Activated T-cell treated with anti-CD3 and anti-CD28 coated beads, Interleukin-2, amount 50 U/mL, for 72 hours (primary cell): ENCODE results near the gene CASP9. TPM values are rescaled to one million over a fixed set of nuclear protein-coding genes. Genes with fewer than 3 reads are reported as not detected.

Experiments
- ATAC-seq, 2 donors: fragments of 150-1000 bp; cut with Tn5 transposase; replicated peaks in 1 of 2; 2 replicates each; pipeline ENCODE4 v1.10.0; 2021; ENCODE audit warnings: moderate library complexity in 2 of 2, mild to moderate bottlenecking in 1 of 2
- DNase-seq, 2 donors: peaks; one replicate each; pipeline ENCODE4 v3.0.0; 2021 to 2022; ENCODE audit warnings: mixed read lengths in 1 of 2
- H3K27ac Mint-ChIP-seq: one replicate; pipeline ENCODE4 v1.8.0; 2022; ENCODE audit warnings: mild to moderate bottlenecking, moderate library complexity, mixed read lengths
- H3K27me3 Mint-ChIP-seq: one replicate; pipeline ENCODE4 v1.8.0; 2022; ENCODE audit warnings: low read depth, mixed read lengths
- H3K36me3 Mint-ChIP-seq, 2 donors: one replicate each; pipeline ENCODE4 v1.8.0; 2022; ENCODE audit warnings: mixed read lengths in 2 of 2, mild to moderate bottlenecking in 1 of 2; ENCODE audit not compliant: insufficient read depth in 2 of 2
- H3K4me1 Mint-ChIP-seq: one replicate; pipeline ENCODE4 v1.8.0; 2022; ENCODE audit warnings: low read depth, mixed read lengths
- H3K4me3 Mint-ChIP-seq, 2 donors: one replicate each; pipeline ENCODE4 v1.8.0; 2022; ENCODE audit warnings: mild to moderate bottlenecking in 2 of 2, mixed read lengths in 2 of 2, moderate library complexity in 2 of 2
- H3K9me3 Mint-ChIP-seq, 2 donors: one replicate each; pipeline ENCODE4 v1.8.0; 2022; ENCODE audit warnings: mixed read lengths in 2 of 2
- total RNA-seq, 2 donors: library from RNA; stranded (reverse); gene quantifications; one replicate each; pipeline ENCODE4 v1.2.3, GENCODE V29; 2022

CASP9 gene
- total RNA-seq, 2 donors from 2014 or later, result 13.4 to 16.3 TPM

GRCh38 chr1:15452866-15453571, 71.0 kb downstream of the CASP9 start:
- H3K36me3 Mint-ChIP-seq, result no peaks in the 10 kb centered on the region
- H3K9me3 Mint-ChIP-seq, result no peaks in the 10 kb centered on the region
- H3K27ac Mint-ChIP-seq, result no peak overlapping the region

DNA sequence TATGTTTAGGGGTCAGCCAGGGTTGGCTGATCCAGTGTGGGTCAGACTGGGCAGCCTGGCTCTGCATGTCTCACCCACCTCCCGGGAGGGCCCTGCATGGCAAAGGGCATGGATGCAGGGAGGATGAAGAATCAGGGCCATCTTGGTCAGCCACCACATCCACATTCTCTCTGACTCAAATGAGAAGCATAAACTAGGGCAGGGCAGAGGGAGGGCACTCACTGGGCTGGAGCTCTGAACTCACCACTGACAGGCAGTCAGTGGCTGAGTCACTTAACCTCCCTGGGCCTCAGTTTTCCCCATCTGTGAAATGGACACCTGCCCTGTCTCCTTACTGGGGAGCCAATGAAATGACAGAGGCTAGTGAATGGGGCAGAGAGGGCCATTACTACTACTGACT, 71.8 kb downstream of the CASP9 start:
- no peak for ATAC-seq
- H3K27ac Mint-ChIP-seq, result no peak overlapping the region
- no peaks in the 10 kb centered on the region for H3K9me3 Mint-ChIP-seq
- DNase-seq, result no peak
- peaks cover 12% of the 10 kb centered on the region for H3K27me3 Mint-ChIP-seq
- H3K36me3 Mint-ChIP-seq, result no peaks in the 10 kb centered on the region
- H3K4me3 Mint-ChIP-seq, result no peak overlapping the region
- H3K4me1 Mint-ChIP-seq, result no peaks in the 10 kb centered on the region

More at GRCh38 chr1:15452866-15453571, 71.0 kb downstream of the CASP9 start:
- ATAC-seq (no peak), DNase-seq (no peak)
- H3K27me3 Mint-ChIP-seq, result peaks cover 7% of the 10 kb centered on the region
- H3K4me1 Mint-ChIP-seq, result no peaks in the 10 kb centered on the region
- H3K4me3 Mint-ChIP-seq, result no peak overlapping the region

DNA sequence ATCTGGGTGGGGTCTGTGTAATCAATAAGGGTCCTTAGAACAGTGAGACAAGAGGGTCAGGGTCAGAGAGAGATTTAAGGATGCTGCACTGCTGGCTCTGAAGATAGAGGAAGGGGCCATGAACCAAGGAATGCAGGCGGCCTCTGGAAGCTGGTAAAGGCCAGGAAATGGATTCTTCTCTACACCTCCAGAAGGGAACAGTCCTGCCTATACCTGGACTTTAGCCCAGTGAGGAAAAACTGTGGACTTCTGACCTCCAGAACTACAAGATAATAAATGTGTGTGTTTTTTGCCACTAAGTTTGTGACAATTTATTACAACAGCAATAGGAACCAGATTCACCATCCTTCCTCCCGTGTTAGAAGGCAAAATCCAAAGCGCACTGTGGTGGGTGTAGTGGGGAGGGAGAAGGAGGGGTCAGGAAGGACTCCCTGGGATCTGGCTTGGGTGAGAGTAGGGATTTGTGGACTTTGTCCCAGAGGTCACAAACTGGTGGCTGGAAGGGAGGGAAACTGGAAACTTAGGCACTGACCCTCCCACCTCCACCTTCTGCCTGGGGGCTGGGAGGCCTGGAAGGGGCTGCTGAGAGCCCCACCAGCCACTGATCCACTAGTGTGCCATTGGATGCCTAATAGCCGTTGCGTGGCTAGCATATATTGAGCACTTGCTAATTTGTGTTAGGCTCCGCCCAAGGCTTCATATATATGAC, 72.8 kb downstream of the CASP9 start:
- Mint-ChIP-seq H3K27me3 (peaks cover 9% of the 10 kb centered on the region), H3K4me1 (no peaks in the 10 kb centered on the region)
- ATAC-seq, result no peak

GRCh38 chr1:15449567-15449966, 74.4 kb downstream of the CASP9 start:
- Mint-ChIP-seq H3K27me3 (peaks cover 22% of the 10 kb centered on the region), H3K36me3 (no peaks in the 10 kb centered on the region), H3K9me3 (no peaks in the 10 kb centered on the region), H3K27ac (no peak overlapping the region), H3K4me1 (peaks cover 9% of the 10 kb centered on the region), H3K4me3 (no peak overlapping the region)
- DNase-seq (no peak), ATAC-seq (no peak)

More for the DNA sequence above, 72.8 kb downstream of the CASP9 start:
- DNase-seq, result no peak
- Mint-ChIP-seq H3K36me3 (no peaks in the 10 kb centered on the region), H3K27ac (no peak overlapping the region), H3K9me3 (no peaks in the 10 kb centered on the region), H3K4me3 (no peak overlapping the region)

- Mint-ChIP-seq H3K4me3 (no peak overlapping the region), H3K36me3 (no peaks in the 10 kb centered on the region), H3K4me1 (peaks cover 9% of the 10 kb centered on the region), H3K27me3 (peaks cover 22% of the 10 kb centered on the region), H3K9me3 (no peaks in the 10 kb centered on the region), H3K27ac (no peak overlapping the region)
- no peak for ATAC-seq
- DNase-seq, result no peak
These were observed 75.0 kb downstream of the CASP9 start for GRCh38 chr1:15448877-15449462.

- ATAC-seq (no peak), DNase-seq (no peak)
- peaks cover 22% of the 10 kb centered on the region for H3K27me3 Mint-ChIP-seq
- H3K9me3 Mint-ChIP-seq, result no peaks in the 10 kb centered on the region
- peaks cover 9% of the 10 kb centered on the region for H3K4me1 Mint-ChIP-seq
- no peak overlapping the region for H3K27ac Mint-ChIP-seq
- H3K4me3 Mint-ChIP-seq, result no peak overlapping the region
- no peaks in the 10 kb centered on the region for H3K36me3 Mint-ChIP-seq
These were observed 77.8 kb downstream of the CASP9 start for GRCh38 chr1:15446212-15446611.

DNA sequence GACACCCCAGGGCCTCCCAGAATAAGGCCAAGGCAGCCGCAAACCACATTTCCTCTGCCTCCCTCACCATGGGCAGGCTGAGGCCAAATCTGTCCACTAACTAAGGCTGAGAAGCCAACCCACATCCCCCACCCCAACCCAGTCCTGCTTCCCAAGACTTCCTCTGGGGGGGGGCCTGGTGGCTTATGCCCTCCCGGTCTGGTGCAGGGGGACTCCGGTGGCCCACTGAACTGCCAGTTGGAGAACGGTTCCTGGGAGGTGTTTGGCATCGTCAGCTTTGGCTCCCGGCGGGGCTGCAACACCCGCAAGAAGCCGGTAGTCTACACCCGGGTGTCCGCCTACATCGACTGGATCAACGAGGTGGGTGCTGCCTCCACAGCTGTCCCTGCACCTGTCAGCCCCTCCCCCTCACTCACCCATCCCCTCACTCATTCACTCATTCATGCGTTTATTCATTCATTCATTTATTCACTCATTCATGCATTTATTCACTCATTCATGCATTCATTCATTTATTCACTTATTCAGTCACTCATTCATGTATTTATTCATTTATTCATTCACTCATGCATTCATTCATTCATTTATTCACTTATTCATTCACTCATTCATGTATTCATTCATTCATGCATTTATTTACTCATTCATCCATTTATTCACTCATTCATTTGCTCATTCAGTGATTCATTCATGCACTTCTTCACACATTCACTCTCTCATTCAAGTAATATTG, 78.5 kb downstream of the CASP9 start:
- Mint-ChIP-seq H3K9me3 (no peaks in the 10 kb centered on the region), H3K4me1 (peaks cover 9% of the 10 kb centered on the region), H3K27me3 (peaks cover 22% of the 10 kb centered on the region), H3K36me3 (no peaks in the 10 kb centered on the region), H3K27ac (no peak overlapping the region), H3K4me3 (no peak overlapping the region)
- no peak for DNase-seq
- ATAC-seq, result no peak

- no peak for ATAC-seq
- no peak overlapping the region for H3K4me3 Mint-ChIP-seq
- no peaks in the 10 kb centered on the region for H3K36me3 Mint-ChIP-seq
- H3K27ac Mint-ChIP-seq, result no peak overlapping the region
- peaks cover 9% of the 10 kb centered on the region for H3K4me1 Mint-ChIP-seq
- peaks cover 22% of the 10 kb centered on the region for H3K27me3 Mint-ChIP-seq
- no peak for DNase-seq
- H3K9me3 Mint-ChIP-seq, result no peaks in the 10 kb centered on the region
These were observed 79.3 kb downstream of the CASP9 start for GRCh38 chr1:15444468-15445389.

- Mint-ChIP-seq H3K4me3 (no peak overlapping the region), H3K4me1 (peaks cover 9% of the 10 kb centered on the region), H3K9me3 (no peaks in the 10 kb centered on the region), H3K27me3 (peaks cover 22% of the 10 kb centered on the region), H3K36me3 (no peaks in the 10 kb centered on the region), H3K27ac (no peak overlapping the region)
- no peak for DNase-seq
- ATAC-seq, result no peak
These were observed 80.7 kb downstream of the CASP9 start for GRCh38 chr1:15443281-15443680.

- Mint-ChIP-seq H3K27ac (no peak overlapping the region), H3K4me3 (no peak overlapping the region)
- no peak for ATAC-seq
These were observed 81.3 kb downstream of the CASP9 start for GRCh38 chr1:15442759-15443158.

GRCh38 chr1:15442119-15442518, 81.9 kb downstream of the CASP9 start:
- no peak for ATAC-seq

More at GRCh38 chr1:15442759-15443158, 81.3 kb downstream of the CASP9 start:
- Mint-ChIP-seq H3K27me3 (peaks cover 22% of the 10 kb centered on the region), H3K4me1 (peaks cover 9% of the 10 kb centered on the region), H3K9me3 (no peaks in the 10 kb centered on the region), H3K36me3 (no peaks in the 10 kb centered on the region)
- no peak for DNase-seq

More at GRCh38 chr1:15442119-15442518, 81.9 kb downstream of the CASP9 start:
- Mint-ChIP-seq H3K9me3 (no peaks in the 10 kb centered on the region), H3K36me3 (no peaks in the 10 kb centered on the region), H3K4me1 (peaks cover 9% of the 10 kb centered on the region), H3K27ac (no peak overlapping the region), H3K4me3 (no peak overlapping the region), H3K27me3 (peaks cover 16% of the 10 kb centered on the region)
- DNase-seq, result no peak
